ENCODE data around the gene MAST4. TPM values are rescaled to one million over a fixed set of nuclear protein-coding genes. Genes with fewer than 3 reads are reported as not detected.

Gene MAST4
- total and polyA plus RNA-seq, 2 of the 13 experiments (the other 11 are each of a cell fraction or from before 2014, with no cell fraction given), result 3.4 to 3.7 TPM

GRCh38 chr5:66849803-66850202 is 253.6 kb downstream of the MAST4 start:
- WGBS (ENCODE audit: low lambda C conversion rate), result 28% methylated on average over 1 of the region's 1 CpG
- Histone ChIP-seq H3K4me2 (ENCODE audit: low read depth, low read length) (no peak overlapping the region), H4K20me1 (ENCODE audit: insufficient read depth, low read length) (no peaks in the 10 kb centered on the region), H3K4me3 (replicated peaks in 1 of 3; ENCODE audit: insufficient read depth in 1 of 3, low read depth in 2 of 3, low read length in 3 of 3) (no peak overlapping the region), H3K27ac (ENCODE audit: extremely low read length, insufficient read depth, low read length) (no peak overlapping the region), H3K9ac (ENCODE audit: insufficient read depth, low read depth, low read length) (no peak overlapping the region), H3K27me3 (ENCODE audit: control insufficient read depth in 1 of 2, insufficient read depth in 2 of 2, low read length in 2 of 2) (no peaks in the 10 kb centered on the region), H2AFZ (ENCODE audit: low read length) (no peak overlapping the region), H3K36me3 (replicated peaks in 1 of 2; ENCODE audit: control insufficient read depth in 1 of 2, insufficient read depth in 2 of 2, low read length in 2 of 2) (no peaks in the 10 kb centered on the region), H3K79me2 (ENCODE audit: insufficient read depth, low read length) (no peaks in the 10 kb centered on the region), H3K9me3 (ENCODE audit: low read length) (no peaks in the 10 kb centered on the region), H3K4me1 (ENCODE audit: insufficient read depth, low read length) (no peaks in the 10 kb centered on the region)
- ChIA-PET POLR2A (no interaction called here), CTCF (ENCODE audit: low intra/inter-chr PET ratio, low total read pairs) (no interaction called here)
- no TSS peak for BruUV-seq (replicated peaks)
- no peak for FAIRE-seq
- in situ Hi-C loops (cut with HindIII; ENCODE audit: extremely low pct_ligation_motif_present, low pct_unique_long_range_greater_than_20kb), result no loop called here
- TF ChIP-seq ATF4 (CRISPR knock-in tag; IDR thresholded peaks at IDR 0.05), result peak in 1 of 2 experiments; percentile 77; a peak in 2 of 4 replicates
- TF ChIP-seq ZNF431 (CRISPR knock-in tag; IDR thresholded peaks at IDR 0.05; ENCODE audit: borderline replicate concordance, low read depth), result no peak
- no peak for DNase-seq (ENCODE audit: low spot score)
- no peak for ATAC-seq
- intact Hi-C loops (cut with micrococcal nuclease; ENCODE audit: unreplicated experiment), result no loop called here

GRCh38 chr5:66850354-66851075 is 254.3 kb downstream of the MAST4 start:
- Histone ChIP-seq H4K20me1 (ENCODE audit: insufficient read depth, low read length) (no peaks in the 10 kb centered on the region), H3K79me2 (ENCODE audit: insufficient read depth, low read length) (no peaks in the 10 kb centered on the region), H3K4me2 (ENCODE audit: low read depth, low read length) (no peak overlapping the region), H3K4me3 (replicated peaks in 1 of 3; ENCODE audit: insufficient read depth in 1 of 3, low read depth in 2 of 3, low read length in 3 of 3) (no peak overlapping the region), H2AFZ (ENCODE audit: low read length) (no peak overlapping the region), H3K9ac (ENCODE audit: insufficient read depth, low read depth, low read length) (no peak overlapping the region), H3K27me3 (ENCODE audit: control insufficient read depth in 1 of 2, insufficient read depth in 2 of 2, low read length in 2 of 2) (no peaks in the 10 kb centered on the region), H3K36me3 (replicated peaks in 1 of 2; ENCODE audit: control insufficient read depth in 1 of 2, insufficient read depth in 2 of 2, low read length in 2 of 2) (no peaks in the 10 kb centered on the region), H3K4me1 (ENCODE audit: insufficient read depth, low read length) (no peaks in the 10 kb centered on the region), H3K27ac (ENCODE audit: extremely low read length, insufficient read depth, low read length) (no peak overlapping the region), H3K9me3 (ENCODE audit: low read length) (no peaks in the 10 kb centered on the region)
- WGBS (ENCODE audit: low lambda C conversion rate), result 7% methylated on average over 5 of the region's 5 CpGs
- ChIA-PET CTCF (ENCODE audit: low intra/inter-chr PET ratio, low total read pairs) (no interaction called here), POLR2A (no interaction called here)
- intact Hi-C loops (cut with micrococcal nuclease; ENCODE audit: unreplicated experiment) (no loop called here), in situ Hi-C loops (cut with HindIII; ENCODE audit: extremely low pct_ligation_motif_present, low pct_unique_long_range_greater_than_20kb) (no loop called here)
- no TSS peak for BruUV-seq (replicated peaks)
- DNase-seq (ENCODE audit: low spot score) (no peak), ATAC-seq (no peak), FAIRE-seq (no peak)
- TF ChIP-seq POLR2A (IDR thresholded peaks at IDR 0.05; ENCODE audit: insufficient read depth in 1 of 2, low read depth in 2 of 2, low read length in 2 of 2), result no peak
- no peak for TF ChIP-seq USF2 (IDR thresholded peaks at IDR 0.05; ENCODE audit: low read depth, low read length)
- no peak for TF ChIP-seq USF2 (CRISPR knock-in tag; IDR thresholded peaks at IDR 0.05; ENCODE audit: borderline replicate concordance)
- TF ChIP-seq ARID2 (CRISPR knock-in tag; IDR thresholded peaks at IDR 0.05; ENCODE audit: borderline replicate concordance), result no peak
- no peak for TF ChIP-seq PHF20 (CRISPR knock-in tag; IDR thresholded peaks at IDR 0.05)
- TF ChIP-seq BRD4 (CRISPR knock-in tag; IDR thresholded peaks at IDR 0.05), result no peak

Data from HepG2 (cell line).